ENCODE data around the gene NOP16. TPM values are rescaled to one million over a fixed set of nuclear protein-coding genes. Genes with fewer than 3 reads are reported as not detected.

Gene NOP16
- total RNA-seq, 1 donor from 2014 or later: 19.1 TPM

DNA sequence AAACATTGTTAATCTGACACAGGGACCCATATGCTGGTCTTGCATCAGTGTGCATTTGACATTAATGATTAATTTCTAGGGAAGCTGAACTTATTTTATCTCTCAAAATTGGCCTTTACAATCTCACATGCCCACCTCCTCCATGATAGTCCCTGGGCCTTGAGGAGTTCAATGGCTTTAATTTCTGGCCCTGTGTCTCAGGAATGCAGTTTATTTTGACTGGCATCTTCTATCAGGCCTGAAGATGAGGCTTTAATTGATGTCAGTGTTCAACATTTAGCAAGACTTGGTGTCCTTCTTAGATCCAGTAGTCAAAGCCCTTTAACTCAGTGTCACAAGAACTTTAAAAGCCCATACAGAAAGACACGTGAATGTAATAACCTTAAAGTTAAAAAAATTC, 38.5 kb upstream of the NOP16 start:
- Histone ChIP-seq H3K27me3 (ENCODE audit: low read depth) (peaks cover 26% of the 10 kb centered on the region), H3K36me3 (no peaks in the 10 kb centered on the region)
- TF ChIP-seq, protein P1, sequence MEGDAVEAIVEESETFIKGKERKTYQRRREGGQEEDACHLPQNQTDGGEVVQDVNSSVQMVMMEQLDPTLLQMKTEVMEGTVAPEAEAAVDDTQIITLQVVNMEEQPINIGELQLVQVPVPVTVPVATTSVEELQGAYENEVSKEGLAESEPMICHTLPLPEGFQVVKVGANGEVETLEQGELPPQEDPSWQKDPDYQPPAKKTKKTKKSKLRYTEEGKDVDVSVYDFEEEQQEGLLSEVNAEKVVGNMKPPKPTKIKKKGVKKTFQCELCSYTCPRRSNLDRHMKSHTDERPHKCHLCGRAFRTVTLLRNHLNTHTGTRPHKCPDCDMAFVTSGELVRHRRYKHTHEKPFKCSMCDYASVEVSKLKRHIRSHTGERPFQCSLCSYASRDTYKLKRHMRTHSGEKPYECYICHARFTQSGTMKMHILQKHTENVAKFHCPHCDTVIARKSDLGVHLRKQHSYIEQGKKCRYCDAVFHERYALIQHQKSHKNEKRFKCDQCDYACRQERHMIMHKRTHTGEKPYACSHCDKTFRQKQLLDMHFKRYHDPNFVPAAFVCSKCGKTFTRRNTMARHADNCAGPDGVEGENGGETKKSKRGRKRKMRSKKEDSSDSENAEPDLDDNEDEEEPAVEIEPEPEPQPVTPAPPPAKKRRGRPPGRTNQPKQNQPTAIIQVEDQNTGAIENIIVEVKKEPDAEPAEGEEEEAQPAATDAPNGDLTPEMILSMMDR (IDR thresholded peaks at IDR 0.05; ENCODE audit: borderline replicate concordance): no peak

DNA sequence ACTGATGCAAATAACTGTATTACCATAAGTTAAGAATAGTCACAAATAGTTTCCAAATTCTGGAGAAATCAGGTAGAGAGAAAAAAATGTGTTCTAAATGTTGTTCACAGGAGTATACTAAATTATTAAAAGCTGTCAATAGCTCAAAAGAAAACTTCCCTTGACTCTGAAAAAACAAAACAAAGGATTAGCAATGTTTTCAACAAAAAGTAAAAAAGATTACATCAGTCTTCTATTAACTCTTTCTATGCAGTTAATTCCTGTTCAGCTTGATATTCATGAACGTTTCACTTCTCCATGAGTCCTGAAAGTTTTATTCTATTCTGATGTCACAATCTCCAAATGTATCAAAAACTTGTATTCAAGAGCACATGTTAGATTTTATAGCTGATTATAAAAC, 37.4 kb upstream of the NOP16 start:
- intact Hi-C loops (cut with micrococcal nuclease): no loop called here
- Histone ChIP-seq H3K36me3 (no peaks in the 10 kb centered on the region), H3K4me1 (no peaks in the 10 kb centered on the region), H3K4me3 (no peak overlapping the region), H3K9me3 (replicated peaks) (no peaks in the 10 kb centered on the region), H3K27me3 (ENCODE audit: low read depth) (peaks cover 26% of the 10 kb centered on the region), H3K27ac (replicated peaks) (no peak overlapping the region)
- DNase-seq: no peak
- TF ChIP-seq, protein P1 (IDR thresholded peaks at IDR 0.05; ENCODE audit: borderline replicate concordance): no peak

More for the DNA sequence above, 38.5 kb upstream of the NOP16 start:
- Histone ChIP-seq H3K27ac (replicated peaks) (no peak overlapping the region), H3K4me3 (no peak overlapping the region), H3K9me3 (replicated peaks) (no peaks in the 10 kb centered on the region), H3K4me1 (no peaks in the 10 kb centered on the region)
- intact Hi-C loops (cut with micrococcal nuclease): no loop called here
- DNase-seq: no peak

DNA sequence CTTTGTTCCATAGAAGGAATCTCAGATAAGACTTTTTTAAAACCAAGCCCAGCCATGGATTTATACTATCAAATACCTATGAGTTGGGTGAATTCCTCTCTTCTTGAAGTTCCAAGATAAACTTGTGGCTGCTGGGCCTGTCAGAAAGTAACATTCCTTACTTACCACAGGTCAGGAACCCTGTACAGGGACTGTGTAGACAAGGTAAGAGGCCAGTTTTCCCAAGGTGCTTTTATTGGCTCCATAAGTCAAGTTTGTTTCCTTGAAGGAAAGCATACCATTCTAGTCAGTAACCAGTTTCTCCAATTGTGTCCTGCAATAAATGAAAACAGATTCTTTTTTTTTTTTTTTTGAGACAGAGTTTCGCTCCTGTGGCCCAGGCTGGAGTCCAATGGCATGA, 36.7 kb upstream of the NOP16 start:
- Histone ChIP-seq H3K4me1 (no peaks in the 10 kb centered on the region), H3K36me3 (no peaks in the 10 kb centered on the region), H3K27ac (replicated peaks) (no peak overlapping the region), H3K27me3 (ENCODE audit: low read depth) (peaks cover 22% of the 10 kb centered on the region), H3K4me3 (no peak overlapping the region), H3K9me3 (replicated peaks) (no peaks in the 10 kb centered on the region)
- intact Hi-C loops (cut with micrococcal nuclease): no loop called here
- DNase-seq: no peak
- TF ChIP-seq, protein P1 (IDR thresholded peaks at IDR 0.05; ENCODE audit: borderline replicate concordance): no peak

DNA sequence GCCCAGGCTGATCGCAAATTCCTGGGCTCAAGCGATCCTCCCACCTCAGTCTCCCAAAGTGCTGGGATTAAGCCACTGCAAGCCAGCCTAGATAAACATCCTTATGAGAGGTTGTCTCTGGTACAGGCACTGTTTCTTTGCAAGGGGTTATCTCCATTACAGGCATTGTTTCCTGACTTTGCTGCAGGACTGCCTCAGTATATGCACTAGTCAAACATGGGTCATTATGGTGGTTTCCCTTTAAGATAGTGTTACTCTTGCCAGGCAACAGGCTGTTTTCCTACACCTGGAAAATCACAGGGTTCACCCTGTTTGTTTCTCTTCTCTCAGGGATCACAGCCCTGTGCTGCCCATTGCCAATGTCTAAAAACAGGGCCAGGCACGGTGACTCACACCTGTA, 35.8 kb upstream of the NOP16 start:
- intact Hi-C loops (cut with micrococcal nuclease): loop anchor here (5.0 kb wide), 1 partner anchor 163 kb away; no protein-coding TSS in a partner anchor
- H3K9me3 ChIP-seq (replicated peaks): no peaks in the 10 kb centered on the region
- TF ChIP-seq, protein P1 (IDR thresholded peaks at IDR 0.05; ENCODE audit: borderline replicate concordance): no peak
- H3K27ac ChIP-seq (replicated peaks): no peak overlapping the region
- H3K4me1 ChIP-seq: no peaks in the 10 kb centered on the region
- no peaks in the 10 kb centered on the region for H3K36me3 ChIP-seq
- H3K4me3 ChIP-seq: no peak overlapping the region
- DNase-seq: no peak
- peaks cover 13% of the 10 kb centered on the region for H3K27me3 ChIP-seq (ENCODE audit: low read depth)

DNA sequence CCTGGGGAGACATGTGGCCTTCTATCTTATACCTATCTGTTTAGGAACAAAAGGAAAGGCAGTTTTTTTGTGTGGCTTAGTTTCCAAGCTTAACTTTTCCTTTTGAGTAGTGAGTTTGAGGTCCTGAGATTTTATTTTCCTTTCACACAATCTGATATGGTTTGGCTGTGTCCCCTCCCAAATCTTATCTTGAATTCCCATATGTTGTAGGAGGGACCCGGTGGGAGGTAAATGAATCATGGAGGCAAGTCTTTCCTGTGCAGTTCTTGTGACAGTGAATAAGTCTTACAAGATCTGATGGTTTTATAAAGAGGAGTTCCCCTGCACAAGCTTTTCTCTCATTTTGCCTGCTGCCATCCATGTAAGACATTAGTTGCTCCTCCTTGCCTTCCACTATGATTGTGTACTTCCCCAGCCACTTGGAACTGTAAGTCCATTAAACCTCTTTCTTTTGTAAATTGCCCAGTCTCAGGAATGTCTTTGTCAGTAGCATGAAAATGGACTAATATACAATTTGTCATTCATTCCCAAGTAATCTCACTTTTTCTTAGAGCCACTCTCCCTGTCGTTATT, 32.7 kb upstream of the NOP16 start:
- TF ChIP-seq, protein P1 (IDR thresholded peaks at IDR 0.05; ENCODE audit: borderline replicate concordance): no peak
- DNase-seq: no peak

More for the DNA sequence above, 32.7 kb upstream of the NOP16 start:
- intact Hi-C loops (cut with micrococcal nuclease): loop anchor here (5.0 kb wide), 1 partner anchor 166 kb away; no protein-coding TSS in a partner anchor
- Histone ChIP-seq H3K4me3 (no peak overlapping the region), H3K9me3 (replicated peaks) (no peaks in the 10 kb centered on the region), H3K36me3 (no peaks in the 10 kb centered on the region), H3K4me1 (peaks cover 9% of the 10 kb centered on the region), H3K27me3 (ENCODE audit: low read depth) (peaks cover 13% of the 10 kb centered on the region), H3K27ac (replicated peaks) (no peak overlapping the region)

All from left ventricle myocardium inferior (tissue), 1 donor.